ENCODE measurements around the gene WSB2. TPM values are rescaled to one million over a fixed set of nuclear protein-coding genes. Genes with fewer than 3 reads are reported as not detected.

Gene WSB2
- polyA plus RNA-seq, 1 donor from 2014 or later, result 155 TPM

DNA sequence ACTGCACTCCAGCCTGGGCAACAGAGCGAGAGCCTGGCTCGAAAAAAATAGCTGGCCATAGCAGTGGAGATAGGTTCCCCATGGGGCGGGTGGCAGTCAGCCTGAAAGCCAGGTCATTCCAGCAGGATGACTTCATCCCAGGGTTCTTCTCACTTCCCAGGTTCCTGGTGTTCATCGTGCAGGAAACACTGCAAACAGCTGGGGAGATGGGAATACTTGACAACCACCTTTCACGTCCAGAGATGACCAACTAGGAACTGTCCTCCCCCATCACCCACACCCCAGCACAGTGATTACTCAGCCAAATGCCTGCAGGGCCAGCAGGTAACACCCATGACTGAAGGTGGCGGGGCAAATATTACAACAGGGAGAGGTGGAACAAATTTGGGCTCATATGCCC, 41.1 kb upstream of the WSB2 start:
- H3F3A ChIP-seq (ENCODE audit: insufficient read depth, low read length, poor library complexity, severe bottlenecking), result no peaks in the 10 kb centered on the region
- no peaks in the 10 kb centered on the region for H3K9me2 ChIP-seq (ENCODE audit: insufficient read depth, low read length)
- H4K20me1 ChIP-seq (ENCODE audit: insufficient read depth), result no peaks in the 10 kb centered on the region
- H3K27ac ChIP-seq (ENCODE audit: low read length), result no peak overlapping the region
- H3K79me2 ChIP-seq (replicated peaks; ENCODE audit: insufficient read depth, low read length), result no peaks in the 10 kb centered on the region
- H3K4me3 ChIP-seq (ENCODE audit: low read length), result no peak overlapping the region
- no peak overlapping the region for H3K9ac ChIP-seq (ENCODE audit: low read length)
- H3K36me3 ChIP-seq (ENCODE audit: insufficient read depth, low read length), result no peaks in the 10 kb centered on the region
- H3K27me3 ChIP-seq (ENCODE audit: insufficient read depth, low read depth, low read length), result peaks cover 18% of the 10 kb centered on the region
- no peak overlapping the region for H2AFZ ChIP-seq (ENCODE audit: low read depth, low read length)
- H3K9me3 ChIP-seq (ENCODE audit: low read length), result no peaks in the 10 kb centered on the region
- no peak overlapping the region for H3K4me2 ChIP-seq (ENCODE audit: low read length)
- no peak for TF ChIP-seq EP300 (conservative IDR thresholded peaks at IDR 0.05; ENCODE audit: poor library complexity, severe bottlenecking)

DNA sequence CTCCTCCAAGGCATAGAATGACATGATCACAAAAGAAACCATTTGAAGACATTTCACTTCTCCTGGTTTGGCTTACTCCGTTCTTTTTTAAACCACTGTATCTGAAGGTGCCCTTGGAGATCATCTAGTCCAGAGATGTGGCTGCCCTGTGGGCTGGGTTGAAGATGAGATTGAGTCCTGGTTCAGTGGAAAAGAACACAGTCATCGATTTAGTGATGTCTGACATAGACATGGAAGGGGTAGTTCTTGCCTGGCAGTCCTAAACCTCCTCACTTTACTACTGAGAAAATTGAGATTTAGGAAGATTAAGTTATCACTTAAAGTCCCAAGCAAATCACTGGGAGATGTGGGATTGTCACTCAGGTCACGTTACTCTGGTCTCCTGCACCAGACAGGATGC, 40.1 kb upstream of the WSB2 start:
- Histone ChIP-seq H3K36me3 (ENCODE audit: insufficient read depth, low read length) (no peaks in the 10 kb centered on the region), H3K27me3 (ENCODE audit: insufficient read depth, low read depth, low read length) (peaks cover 18% of the 10 kb centered on the region), H3K9me2 (ENCODE audit: insufficient read depth, low read length) (no peaks in the 10 kb centered on the region), H3F3A (ENCODE audit: insufficient read depth, low read length, poor library complexity, severe bottlenecking) (no peaks in the 10 kb centered on the region), H3K4me2 (ENCODE audit: low read length) (no peak overlapping the region), H3K9me3 (ENCODE audit: low read length) (no peaks in the 10 kb centered on the region), H4K20me1 (ENCODE audit: insufficient read depth) (no peaks in the 10 kb centered on the region), H3K9ac (ENCODE audit: low read length) (no peak overlapping the region), H3K27ac (ENCODE audit: low read length) (no peak overlapping the region), H3K4me3 (ENCODE audit: low read length) (no peak overlapping the region), H3K79me2 (replicated peaks; ENCODE audit: insufficient read depth, low read length) (no peaks in the 10 kb centered on the region), H2AFZ (ENCODE audit: low read depth, low read length) (no peak overlapping the region)
- no peak for TF ChIP-seq EZH2 (IDR thresholded peaks at IDR 0.05; ENCODE audit: borderline replicate concordance, insufficient read depth, low read length, poor library complexity, severe bottlenecking)
- TF ChIP-seq POLR2AphosphoS5 (IDR thresholded peaks at IDR 0.05), result no peak
- no peak for TF ChIP-seq RAD21 (conservative IDR thresholded peaks at IDR 0.05)
- TF ChIP-seq EP300 (conservative IDR thresholded peaks at IDR 0.05; ENCODE audit: poor library complexity, severe bottlenecking), result no peak
- TF ChIP-seq MXI1 (conservative IDR thresholded peaks at IDR 0.05; ENCODE audit: poor library complexity, severe bottlenecking), result no peak
- TF ChIP-seq SMC3 (conservative IDR thresholded peaks at IDR 0.05; ENCODE audit: poor library complexity), result no peak
- TF ChIP-seq TAF1 (IDR thresholded peaks at IDR 0.05; ENCODE audit: low read depth), result no peak
- TF ChIP-seq, protein P1, sequence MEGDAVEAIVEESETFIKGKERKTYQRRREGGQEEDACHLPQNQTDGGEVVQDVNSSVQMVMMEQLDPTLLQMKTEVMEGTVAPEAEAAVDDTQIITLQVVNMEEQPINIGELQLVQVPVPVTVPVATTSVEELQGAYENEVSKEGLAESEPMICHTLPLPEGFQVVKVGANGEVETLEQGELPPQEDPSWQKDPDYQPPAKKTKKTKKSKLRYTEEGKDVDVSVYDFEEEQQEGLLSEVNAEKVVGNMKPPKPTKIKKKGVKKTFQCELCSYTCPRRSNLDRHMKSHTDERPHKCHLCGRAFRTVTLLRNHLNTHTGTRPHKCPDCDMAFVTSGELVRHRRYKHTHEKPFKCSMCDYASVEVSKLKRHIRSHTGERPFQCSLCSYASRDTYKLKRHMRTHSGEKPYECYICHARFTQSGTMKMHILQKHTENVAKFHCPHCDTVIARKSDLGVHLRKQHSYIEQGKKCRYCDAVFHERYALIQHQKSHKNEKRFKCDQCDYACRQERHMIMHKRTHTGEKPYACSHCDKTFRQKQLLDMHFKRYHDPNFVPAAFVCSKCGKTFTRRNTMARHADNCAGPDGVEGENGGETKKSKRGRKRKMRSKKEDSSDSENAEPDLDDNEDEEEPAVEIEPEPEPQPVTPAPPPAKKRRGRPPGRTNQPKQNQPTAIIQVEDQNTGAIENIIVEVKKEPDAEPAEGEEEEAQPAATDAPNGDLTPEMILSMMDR (IDR thresholded peaks at IDR 0.05; ENCODE audit: poor library complexity, severe bottlenecking), result no peak
- TF ChIP-seq, protein P2, sequence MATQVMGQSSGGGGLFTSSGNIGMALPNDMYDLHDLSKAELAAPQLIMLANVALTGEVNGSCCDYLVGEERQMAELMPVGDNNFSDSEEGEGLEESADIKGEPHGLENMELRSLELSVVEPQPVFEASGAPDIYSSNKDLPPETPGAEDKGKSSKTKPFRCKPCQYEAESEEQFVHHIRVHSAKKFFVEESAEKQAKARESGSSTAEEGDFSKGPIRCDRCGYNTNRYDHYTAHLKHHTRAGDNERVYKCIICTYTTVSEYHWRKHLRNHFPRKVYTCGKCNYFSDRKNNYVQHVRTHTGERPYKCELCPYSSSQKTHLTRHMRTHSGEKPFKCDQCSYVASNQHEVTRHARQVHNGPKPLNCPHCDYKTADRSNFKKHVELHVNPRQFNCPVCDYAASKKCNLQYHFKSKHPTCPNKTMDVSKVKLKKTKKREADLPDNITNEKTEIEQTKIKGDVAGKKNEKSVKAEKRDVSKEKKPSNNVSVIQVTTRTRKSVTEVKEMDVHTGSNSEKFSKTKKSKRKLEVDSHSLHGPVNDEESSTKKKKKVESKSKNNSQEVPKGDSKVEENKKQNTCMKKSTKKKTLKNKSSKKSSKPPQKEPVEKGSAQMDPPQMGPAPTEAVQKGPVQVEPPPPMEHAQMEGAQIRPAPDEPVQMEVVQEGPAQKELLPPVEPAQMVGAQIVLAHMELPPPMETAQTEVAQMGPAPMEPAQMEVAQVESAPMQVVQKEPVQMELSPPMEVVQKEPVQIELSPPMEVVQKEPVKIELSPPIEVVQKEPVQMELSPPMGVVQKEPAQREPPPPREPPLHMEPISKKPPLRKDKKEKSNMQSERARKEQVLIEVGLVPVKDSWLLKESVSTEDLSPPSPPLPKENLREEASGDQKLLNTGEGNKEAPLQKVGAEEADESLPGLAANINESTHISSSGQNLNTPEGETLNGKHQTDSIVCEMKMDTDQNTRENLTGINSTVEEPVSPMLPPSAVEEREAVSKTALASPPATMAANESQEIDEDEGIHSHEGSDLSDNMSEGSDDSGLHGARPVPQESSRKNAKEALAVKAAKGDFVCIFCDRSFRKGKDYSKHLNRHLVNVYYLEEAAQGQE (IDR thresholded peaks at IDR 0.05; ENCODE audit: borderline replicate concordance), result no peak
